Measurements from ENCODE around the gene ARL3.
"Not testable (repeated sequence)": the region's sequence is repeated elsewhere in the genome, so short reads cannot be mapped to it uniquely, and the experiment has no call there.

ARL3 gene

DNA sequence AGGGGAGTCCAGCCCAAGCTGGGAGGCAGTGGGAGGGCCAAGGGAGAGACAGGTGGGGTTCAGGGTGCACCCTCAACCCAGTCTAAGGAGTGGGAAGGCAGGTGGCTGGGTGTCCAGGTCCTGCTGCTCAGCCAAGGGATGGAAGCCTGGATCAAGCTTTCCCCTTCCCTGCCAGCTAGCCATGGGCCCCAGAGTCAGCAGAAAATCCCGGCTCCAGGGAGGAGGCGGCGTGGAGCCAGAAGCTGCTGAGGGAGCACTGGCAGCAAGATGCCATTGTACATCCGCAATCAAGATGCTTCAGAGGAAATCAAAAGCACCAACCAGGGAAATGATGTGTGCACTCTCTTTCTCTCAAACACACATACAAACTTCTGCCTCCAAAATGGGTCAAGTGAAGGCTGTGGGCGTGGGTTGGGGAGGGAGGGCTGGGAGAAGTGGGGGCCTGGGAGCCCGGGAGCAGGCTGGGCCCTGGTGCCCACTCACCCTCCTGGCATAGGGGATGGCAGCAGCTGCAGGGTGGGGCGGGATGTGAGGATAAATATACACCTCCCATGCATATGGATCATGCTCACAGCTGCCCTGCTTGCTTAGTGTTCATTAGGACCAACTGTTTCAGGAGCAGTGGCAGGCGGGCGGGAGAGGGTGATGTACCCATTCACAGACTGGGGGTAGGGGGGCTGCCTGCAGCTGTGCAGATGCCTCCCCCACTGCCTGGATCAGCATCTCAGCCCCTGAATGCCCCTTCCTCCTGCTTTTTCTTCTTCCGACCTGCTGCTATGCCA lies 45.7 kb downstream of the ARL3 start:
- no peak for DNase-seq (ENCODE audit: low spot score)
- in situ Hi-C loops (cut with MboI; ENCODE audit: low sequenced_read_pairs, unreplicated experiment): no loop called here
- TF ChIP-seq, protein P1, sequence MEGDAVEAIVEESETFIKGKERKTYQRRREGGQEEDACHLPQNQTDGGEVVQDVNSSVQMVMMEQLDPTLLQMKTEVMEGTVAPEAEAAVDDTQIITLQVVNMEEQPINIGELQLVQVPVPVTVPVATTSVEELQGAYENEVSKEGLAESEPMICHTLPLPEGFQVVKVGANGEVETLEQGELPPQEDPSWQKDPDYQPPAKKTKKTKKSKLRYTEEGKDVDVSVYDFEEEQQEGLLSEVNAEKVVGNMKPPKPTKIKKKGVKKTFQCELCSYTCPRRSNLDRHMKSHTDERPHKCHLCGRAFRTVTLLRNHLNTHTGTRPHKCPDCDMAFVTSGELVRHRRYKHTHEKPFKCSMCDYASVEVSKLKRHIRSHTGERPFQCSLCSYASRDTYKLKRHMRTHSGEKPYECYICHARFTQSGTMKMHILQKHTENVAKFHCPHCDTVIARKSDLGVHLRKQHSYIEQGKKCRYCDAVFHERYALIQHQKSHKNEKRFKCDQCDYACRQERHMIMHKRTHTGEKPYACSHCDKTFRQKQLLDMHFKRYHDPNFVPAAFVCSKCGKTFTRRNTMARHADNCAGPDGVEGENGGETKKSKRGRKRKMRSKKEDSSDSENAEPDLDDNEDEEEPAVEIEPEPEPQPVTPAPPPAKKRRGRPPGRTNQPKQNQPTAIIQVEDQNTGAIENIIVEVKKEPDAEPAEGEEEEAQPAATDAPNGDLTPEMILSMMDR (IDR thresholded peaks at IDR 0.05; ENCODE audit: borderline replicate concordance, control extremely low read depth, extremely low read depth, insufficient read depth, missing control alignments): no peak

DNA sequence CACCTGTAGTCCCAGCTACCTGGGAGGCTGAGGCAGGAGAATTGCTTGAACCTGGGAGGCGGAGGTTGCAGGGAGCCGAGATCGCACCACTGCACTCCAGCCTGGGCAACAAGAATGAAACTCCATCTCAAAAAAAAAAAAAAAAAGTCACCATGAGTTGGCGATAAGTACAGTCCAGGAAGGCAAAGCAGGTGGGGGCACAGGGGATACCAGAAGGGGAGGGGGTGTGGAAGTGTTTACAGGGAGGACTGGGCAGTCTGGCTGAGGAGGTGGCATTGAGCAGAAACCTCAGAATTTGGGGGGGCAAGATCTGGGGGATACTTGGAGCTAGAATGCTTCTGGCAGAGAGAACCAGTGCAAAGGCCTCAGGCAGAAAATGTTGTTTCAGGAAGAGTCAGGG lies 46.8 kb downstream of the ARL3 start:
- DNase-seq (ENCODE audit: low spot score); in situ Hi-C loops (cut with MboI; ENCODE audit: low sequenced_read_pairs, unreplicated experiment): not testable (repeated sequence)

DNA sequence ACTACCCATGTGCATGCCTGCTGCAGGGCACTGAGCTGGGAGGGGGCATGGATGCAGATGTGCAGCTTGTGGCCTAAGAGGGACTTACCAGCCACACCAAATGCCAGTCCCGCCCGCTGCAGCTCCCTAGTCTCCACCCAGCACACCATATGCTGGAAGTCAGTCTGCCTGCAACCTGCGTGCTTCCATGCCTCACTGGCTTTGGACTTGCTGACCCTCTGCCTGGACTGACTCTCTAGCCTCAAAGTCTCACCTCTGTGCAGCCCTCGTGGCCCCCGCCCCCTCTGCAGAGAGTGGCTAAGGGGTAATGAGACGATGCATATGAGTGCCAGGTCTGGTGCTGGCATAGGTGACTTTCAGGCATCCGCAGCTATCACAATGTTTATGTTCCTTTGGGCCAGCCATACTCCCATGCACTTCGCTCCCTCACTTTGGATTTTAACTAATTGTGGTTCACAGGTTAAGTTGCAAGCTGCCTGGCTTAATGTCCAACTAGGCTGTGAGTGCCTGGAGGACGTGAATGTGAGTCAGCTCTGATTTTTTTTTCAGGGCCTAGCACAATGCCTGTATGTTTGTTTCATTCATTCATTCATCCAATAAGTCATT lies 48.2 kb downstream of the ARL3 start:
- in situ Hi-C loops (cut with MboI; ENCODE audit: low sequenced_read_pairs, unreplicated experiment): no loop called here
- TF ChIP-seq, protein P1 (IDR thresholded peaks at IDR 0.05; ENCODE audit: borderline replicate concordance, control extremely low read depth, extremely low read depth, insufficient read depth, missing control alignments): no peak
- no peak for DNase-seq (ENCODE audit: low spot score)

DNA sequence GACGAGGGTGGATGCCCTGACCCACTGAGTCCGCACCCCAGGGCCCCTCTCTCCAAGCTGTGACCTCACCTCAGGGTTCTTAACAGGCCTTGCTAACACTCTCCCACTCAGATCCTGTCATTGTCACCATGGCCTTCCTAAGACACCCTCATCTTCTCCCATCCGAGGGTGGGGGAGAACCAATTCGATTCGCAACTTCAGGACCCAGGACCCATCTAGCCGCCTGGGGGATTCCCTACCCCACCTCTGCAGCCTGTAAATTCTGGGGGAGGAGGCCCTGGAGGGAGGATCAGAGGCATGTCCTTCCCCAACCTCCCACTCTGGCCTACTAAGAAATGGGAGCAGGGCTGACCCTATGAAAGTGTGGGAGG lies 52.6 kb downstream of the ARL3 start:
- no peak for DNase-seq (ENCODE audit: low spot score)
- TF ChIP-seq, protein P1 (IDR thresholded peaks at IDR 0.05; ENCODE audit: borderline replicate concordance, control extremely low read depth, extremely low read depth, insufficient read depth, missing control alignments): no peak
- in situ Hi-C loops (cut with MboI; ENCODE audit: low sequenced_read_pairs, unreplicated experiment): no loop called here

DNA sequence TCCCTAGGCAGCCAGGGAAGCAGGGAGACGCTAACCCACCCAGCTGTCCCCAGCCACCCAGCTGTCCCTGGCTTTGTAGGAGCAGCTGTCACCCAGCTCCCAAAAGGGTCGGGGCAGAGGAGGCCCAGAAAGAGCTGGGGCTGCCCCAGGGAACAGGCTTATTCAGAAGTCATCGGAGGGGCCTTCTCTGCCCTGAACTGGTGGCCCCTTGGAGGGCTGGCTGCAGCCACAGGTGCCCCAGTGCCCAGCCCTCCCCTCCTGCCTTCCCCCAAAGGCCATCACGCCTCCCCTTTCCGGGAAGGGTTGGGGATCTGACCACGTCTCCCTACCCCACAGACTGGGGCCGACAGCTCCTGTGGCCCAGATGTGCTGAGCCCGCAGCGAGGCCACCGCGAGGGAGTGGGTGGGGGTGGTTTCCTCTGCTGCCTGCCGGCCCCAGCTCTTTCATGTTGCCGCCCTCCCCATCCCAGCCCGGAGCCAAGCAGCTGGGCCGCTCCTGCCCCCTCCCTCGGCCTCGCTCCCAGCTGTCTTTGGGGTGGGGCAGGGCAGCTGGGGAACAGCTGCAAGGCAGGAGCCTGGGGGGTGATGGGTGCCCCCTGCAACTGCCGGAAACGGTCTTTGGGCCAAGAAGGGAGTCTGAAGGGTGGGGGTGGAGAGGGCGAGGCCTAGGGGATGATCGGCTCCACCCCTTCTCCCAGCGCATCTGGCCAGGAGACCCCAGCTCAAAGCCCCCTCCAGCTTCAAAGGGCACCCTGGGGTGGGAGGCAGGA lies 53.1 kb downstream of the ARL3 start:
- TF ChIP-seq, protein P1 (IDR thresholded peaks at IDR 0.05; ENCODE audit: borderline replicate concordance, control extremely low read depth, extremely low read depth, insufficient read depth, missing control alignments): no peak
- peak; percentile 93 for DNase-seq (ENCODE audit: low spot score)
- in situ Hi-C loops (cut with MboI; ENCODE audit: low sequenced_read_pairs, unreplicated experiment): no loop called here

DNA sequence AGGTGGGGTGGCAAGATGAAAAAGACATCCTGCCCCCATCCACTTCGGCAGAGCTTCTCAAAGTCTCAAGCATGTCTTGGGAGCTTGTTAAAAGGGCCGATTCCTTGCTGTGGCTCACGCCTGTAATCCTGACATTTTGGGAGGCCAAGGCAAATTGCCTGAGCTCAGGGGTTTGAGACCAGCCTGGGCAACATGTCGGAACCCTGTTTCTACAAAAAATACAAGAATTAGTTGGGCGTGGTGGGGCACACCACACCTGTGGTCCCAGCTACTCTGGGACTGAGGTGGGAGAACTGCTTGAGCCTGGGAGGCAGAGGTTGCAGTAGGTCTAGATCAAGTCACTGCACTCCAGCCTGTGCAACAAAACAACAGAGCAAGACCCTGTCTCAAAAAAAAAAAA lies 55.4 kb downstream of the ARL3 start:
- no peak for DNase-seq (ENCODE audit: low spot score)
- TF ChIP-seq, protein P1 (IDR thresholded peaks at IDR 0.05; ENCODE audit: borderline replicate concordance, control extremely low read depth, extremely low read depth, insufficient read depth, missing control alignments): no peak
- in situ Hi-C loops (cut with MboI; ENCODE audit: low sequenced_read_pairs, unreplicated experiment): no loop called here

All from GM13976 (cell line).